ENCODE measurements around the gene RASSF3.
A peak's percentile ranks its signal among the peaks of the same experiment; 100 is the strongest.
"Not testable (repeated sequence)": the region's sequence is repeated elsewhere in the genome, so short reads cannot be mapped to it uniquely, and the experiment has no call there.

Gene RASSF3

DNA sequence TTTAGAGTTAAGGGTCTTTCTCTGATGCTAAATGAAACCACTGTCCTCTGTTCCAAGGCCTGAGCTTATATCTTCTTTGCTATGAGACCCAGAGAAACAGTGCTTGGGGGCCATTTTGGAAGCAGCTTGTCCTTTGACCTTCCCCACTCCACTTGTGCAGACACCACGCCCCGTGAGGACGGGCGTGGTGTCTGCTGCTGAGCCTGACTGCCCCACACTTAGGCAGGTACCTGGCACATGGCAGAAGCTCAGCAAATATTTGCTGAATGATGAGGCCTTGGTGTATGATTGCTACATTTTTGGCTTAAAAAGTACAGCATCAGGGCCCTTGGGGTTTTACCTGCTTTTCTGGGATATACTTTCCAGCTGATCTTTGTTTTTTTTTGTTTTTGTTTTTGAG lies 69.9 kb downstream of the RASSF3 start:
- peaks cover 14% of the 10 kb centered on the region for H3K36me3 Mint-ChIP-seq (ENCODE audit: low read depth)
- no peaks in the 10 kb centered on the region for H3K27me3 Mint-ChIP-seq
- H3K9me3 Mint-ChIP-seq = no peaks in the 10 kb centered on the region
- H3K27ac Mint-ChIP-seq = peak overlapping the region; percentile 77
- peaks cover 98% of the 10 kb centered on the region for H3K4me1 Mint-ChIP-seq (ENCODE audit: low read depth)
- H3K4me3 Mint-ChIP-seq = peak overlapping the region; percentile 62

DNA sequence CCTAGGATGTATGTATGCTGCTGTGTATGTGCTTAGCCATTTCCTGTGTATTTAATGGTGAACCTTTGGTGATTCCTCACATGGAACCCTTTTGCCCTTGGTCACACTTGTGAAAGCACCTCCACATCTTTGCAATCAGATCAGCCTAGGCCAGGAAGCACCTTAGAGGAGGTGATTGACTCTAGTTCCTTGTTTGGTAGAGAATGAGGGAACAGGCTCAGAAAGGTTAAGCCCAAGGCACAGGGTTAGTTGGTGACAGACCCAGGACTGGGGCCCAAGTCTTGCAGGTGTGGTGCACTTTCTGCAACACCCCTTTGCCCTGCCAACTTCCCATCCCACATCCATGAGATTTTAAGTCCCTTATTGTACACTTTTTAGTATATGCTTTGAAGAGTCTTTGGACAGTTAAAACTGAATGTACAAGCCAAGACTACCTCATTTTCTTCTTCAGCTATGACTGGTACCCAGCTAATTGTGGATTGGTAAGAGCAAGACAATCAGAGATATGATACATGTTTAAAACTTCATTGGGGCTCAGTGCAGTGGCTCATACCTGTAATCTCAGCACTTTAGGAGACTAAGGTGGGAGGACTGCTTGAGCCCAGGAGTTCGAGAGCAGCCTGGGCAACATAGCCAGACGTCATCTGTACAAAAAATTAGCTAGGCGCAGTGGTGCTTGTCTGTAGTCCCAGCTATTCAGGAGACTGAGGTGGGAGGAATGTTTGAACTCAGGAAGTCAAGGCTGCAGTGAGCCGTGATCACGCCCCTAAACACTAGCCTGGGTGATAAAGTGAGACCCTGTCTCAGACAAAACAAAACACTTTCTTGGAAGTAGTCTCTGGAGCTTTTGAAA lies 71.1 kb downstream of the RASSF3 start:
- Mint-ChIP-seq H3K4me3 (peak overlapping the region; percentile 27), H3K27me3 (no peaks in the 10 kb centered on the region), H3K9me3 (no peaks in the 10 kb centered on the region), H3K36me3 (ENCODE audit: low read depth) (peaks cover 23% of the 10 kb centered on the region), H3K4me1 (ENCODE audit: low read depth) (peaks cover 96% of the 10 kb centered on the region), H3K27ac (peak overlapping the region; percentile 86)

DNA sequence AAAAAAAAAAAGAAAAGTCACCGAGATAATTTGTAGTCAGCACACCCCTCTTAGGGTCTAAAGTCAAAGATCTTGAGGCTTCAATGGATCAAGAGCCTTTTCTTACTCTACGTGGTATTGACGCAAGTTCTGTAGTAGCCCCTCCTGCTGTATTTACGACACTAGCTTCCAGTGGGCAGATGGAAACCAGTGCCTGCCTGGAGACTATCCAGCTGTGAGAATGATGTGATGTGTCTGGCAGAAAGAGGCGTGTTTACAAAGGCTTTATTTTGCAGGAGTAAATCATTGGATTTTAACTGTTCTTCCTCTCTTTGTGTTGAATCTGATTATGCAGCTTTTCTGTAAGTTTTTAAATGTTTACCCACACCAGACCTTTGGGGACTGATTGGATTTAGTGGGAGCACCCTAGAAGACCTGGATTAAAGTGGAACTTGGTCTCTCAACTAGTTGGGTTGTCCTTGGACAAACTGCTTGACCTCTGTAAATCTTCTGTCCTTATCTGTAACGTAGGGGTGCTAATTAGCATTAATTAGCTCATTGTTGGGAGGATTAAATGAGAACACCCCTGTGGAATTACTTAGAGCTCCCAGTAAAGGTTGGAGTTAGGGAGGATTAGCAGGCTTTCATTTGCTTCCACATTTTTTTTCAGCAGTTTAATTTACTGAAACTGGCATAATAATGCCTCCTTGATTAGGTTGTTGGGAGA lies 72.4 kb downstream of the RASSF3 start:
- Mint-ChIP-seq H3K27me3 (no peaks in the 10 kb centered on the region), H3K4me1 (ENCODE audit: low read depth) (peaks cover 90% of the 10 kb centered on the region), H3K4me3 (no peak overlapping the region), H3K27ac (peak overlapping the region; percentile 46), H3K36me3 (ENCODE audit: low read depth) (peaks cover 34% of the 10 kb centered on the region), H3K9me3 (no peaks in the 10 kb centered on the region)

DNA sequence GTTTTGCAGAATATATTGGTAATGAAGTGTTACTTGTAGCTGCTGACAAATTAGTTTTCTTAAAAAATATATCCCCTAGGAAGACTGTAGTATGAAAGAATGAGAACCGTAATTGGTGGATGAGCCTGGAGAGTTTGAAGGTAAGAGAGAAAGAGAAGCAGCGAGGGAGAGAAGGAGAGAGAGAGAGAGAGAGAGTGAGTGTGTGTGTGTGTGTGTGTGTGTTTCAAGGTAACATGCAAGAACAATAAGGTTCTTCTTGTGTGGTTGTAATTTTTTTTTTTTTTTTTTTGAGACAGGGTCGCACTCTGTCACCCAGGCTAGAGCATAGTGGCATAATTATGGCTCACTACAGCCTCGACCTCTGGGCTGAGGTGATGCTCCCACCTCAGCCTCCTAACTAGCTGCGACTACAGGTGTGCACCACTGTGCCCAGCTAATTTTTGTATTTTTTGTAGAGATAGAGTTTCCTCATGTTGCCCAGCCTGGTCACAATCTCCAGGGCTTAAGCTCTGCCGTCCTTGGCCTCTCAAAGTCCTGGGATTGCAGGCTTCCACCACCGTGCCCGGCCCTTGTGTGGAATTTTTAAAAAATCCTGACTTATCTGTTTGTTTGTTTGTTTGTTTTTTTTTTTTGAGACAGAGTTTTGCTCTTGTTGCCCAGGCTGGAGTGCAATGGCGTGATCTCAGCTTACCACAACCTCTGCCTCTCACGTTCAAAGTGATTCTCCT lies 73.7 kb downstream of the RASSF3 start:
- Mint-ChIP-seq H3K4me3 (peak overlapping the region; percentile 31), H3K9me3 (no peaks in the 10 kb centered on the region), H3K27me3 (no peaks in the 10 kb centered on the region), H3K36me3 (ENCODE audit: low read depth) (peaks cover 47% of the 10 kb centered on the region), H3K27ac (peak overlapping the region; percentile 90), H3K4me1 (ENCODE audit: low read depth) (peaks cover 90% of the 10 kb centered on the region)

DNA sequence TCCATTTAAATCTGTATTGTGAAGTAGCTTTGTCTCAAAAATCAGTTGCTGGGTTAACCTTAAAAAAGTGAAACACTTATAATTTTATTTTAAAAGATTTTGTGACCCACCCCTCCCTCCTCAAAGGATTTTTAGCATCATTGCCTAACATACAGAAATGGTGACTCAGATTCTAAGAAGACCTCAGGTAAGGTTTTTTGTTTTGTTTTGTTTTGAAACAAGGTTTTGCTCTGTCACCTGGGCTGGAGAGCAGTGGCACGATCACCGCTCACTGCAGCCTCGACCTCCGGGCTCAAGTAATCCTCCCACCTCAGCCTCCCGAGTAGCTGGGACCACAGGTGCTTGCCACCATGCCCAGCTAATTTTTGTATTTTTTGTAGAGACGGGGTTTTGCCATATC lies 74.8 kb downstream of the RASSF3 start:
- Mint-ChIP-seq H3K36me3 (ENCODE audit: low read depth) (peaks cover 52% of the 10 kb centered on the region), H3K4me3 (no peak overlapping the region), H3K4me1 (ENCODE audit: low read depth) (peaks cover 85% of the 10 kb centered on the region), H3K27me3 (no peaks in the 10 kb centered on the region), H3K27ac (peak overlapping the region; percentile 68), H3K9me3 (no peaks in the 10 kb centered on the region)

DNA sequence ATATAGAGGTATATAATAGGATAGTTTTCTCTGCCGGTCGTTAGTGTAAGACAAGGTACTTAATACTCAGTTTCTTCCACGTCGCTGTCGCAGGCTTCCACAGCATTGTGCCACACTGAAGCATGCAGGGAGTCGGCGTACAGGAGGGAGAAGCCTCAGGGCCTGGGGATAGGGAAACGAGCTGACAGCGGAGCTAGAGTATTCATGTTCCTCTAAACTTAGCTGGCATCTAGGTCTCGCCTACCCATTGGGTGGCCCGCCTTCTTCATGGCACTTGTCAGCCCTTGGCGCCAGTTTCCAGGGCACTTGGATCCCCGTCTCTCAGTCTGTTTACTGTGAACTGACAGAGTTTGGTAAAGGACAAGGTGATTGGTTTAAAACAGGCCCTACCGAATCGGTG lies 75.3 kb downstream of the RASSF3 start:
- H3K4me3 Mint-ChIP-seq = no peak overlapping the region

DNA sequence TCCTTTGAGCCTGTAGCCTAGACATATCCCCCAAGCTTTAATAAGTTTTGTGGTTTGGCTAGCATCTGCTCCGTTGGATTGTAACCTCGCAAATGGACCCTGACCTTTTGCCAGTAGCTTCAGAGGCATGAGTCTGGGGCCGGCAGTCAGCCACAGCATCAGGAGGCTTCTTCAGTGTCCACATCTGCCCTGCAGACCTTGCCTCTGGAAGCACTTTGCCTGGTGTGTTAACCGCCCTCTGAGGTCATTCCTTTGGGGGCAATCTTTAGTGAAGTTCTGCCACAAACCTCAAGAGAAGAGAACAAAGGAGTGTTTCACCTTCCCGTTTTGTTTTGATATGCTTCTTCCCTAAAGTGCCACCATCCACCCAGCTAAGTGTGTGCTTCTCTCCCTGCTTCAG lies 77.5 kb downstream of the RASSF3 start:
- peaks cover 69% of the 10 kb centered on the region for H3K36me3 Mint-ChIP-seq (ENCODE audit: low read depth)
- H3K9me3 Mint-ChIP-seq = no peaks in the 10 kb centered on the region
- peaks cover 73% of the 10 kb centered on the region for H3K4me1 Mint-ChIP-seq (ENCODE audit: low read depth)
- H3K4me3 Mint-ChIP-seq = peak overlapping the region; percentile 66
- H3K27ac Mint-ChIP-seq = peak overlapping the region; percentile 81
- H3K27me3 Mint-ChIP-seq = no peaks in the 10 kb centered on the region

More for the DNA sequence above, 75.3 kb downstream of the RASSF3 start:
- H3K27ac Mint-ChIP-seq = peak overlapping the region; percentile 68
- no peaks in the 10 kb centered on the region for H3K27me3 Mint-ChIP-seq
- peaks cover 79% of the 10 kb centered on the region for H3K4me1 Mint-ChIP-seq (ENCODE audit: low read depth)
- H3K36me3 Mint-ChIP-seq (ENCODE audit: low read depth) = peaks cover 52% of the 10 kb centered on the region
- H3K9me3 Mint-ChIP-seq = no peaks in the 10 kb centered on the region

DNA sequence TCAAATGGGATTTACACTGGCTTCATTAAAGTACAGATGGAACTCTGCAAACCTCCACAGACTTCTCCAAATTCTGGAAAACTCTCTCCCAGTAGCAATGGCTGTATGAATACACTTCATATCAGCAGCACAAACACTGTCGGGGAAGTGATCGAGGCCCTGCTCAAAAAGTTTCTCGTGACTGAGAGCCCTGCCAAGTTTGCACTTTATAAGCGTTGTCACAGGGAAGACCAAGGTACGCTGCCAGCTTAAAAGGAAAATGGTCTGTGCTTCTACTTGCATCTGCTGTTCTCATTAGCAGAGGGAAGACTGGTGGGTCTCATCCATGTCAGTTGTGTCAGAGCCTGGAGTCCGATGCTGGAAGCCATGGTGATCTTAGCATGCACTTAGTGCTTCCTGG lies 77.9 kb downstream of the RASSF3 start:
- Mint-ChIP-seq H3K4me3 (peak overlapping the region; percentile 66), H3K27me3 (no peaks in the 10 kb centered on the region), H3K36me3 (ENCODE audit: low read depth) (peaks cover 73% of the 10 kb centered on the region), H3K9me3 (no peaks in the 10 kb centered on the region), H3K4me1 (ENCODE audit: low read depth) (peaks cover 73% of the 10 kb centered on the region), H3K27ac (peak overlapping the region; percentile 81)

DNA sequence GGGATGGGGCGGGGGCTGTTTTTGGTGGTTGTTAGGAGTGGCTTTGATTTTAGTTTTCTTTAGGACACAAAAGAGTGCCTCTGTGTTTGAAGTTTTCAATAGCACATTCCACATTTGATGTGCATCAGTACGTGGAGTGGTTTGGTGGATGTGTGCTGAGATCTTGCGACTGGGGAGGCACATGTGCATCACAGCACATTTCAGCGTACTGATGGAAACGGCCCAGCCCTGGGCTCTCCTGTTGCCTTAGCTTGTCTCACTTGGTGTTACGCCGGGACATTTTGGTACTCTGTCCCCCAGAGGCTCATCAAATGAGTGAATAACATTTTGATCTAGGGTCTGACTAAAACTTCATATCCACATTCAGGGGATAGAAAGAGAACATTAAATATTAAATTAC lies 78.4 kb downstream of the RASSF3 start:
- Mint-ChIP-seq H3K27ac (peak overlapping the region; percentile 81), H3K9me3 (no peaks in the 10 kb centered on the region), H3K27me3 (no peaks in the 10 kb centered on the region), H3K4me3 (peak overlapping the region; percentile 66), H3K4me1 (ENCODE audit: low read depth) (peaks cover 72% of the 10 kb centered on the region), H3K36me3 (ENCODE audit: low read depth) (peaks cover 74% of the 10 kb centered on the region)

DNA sequence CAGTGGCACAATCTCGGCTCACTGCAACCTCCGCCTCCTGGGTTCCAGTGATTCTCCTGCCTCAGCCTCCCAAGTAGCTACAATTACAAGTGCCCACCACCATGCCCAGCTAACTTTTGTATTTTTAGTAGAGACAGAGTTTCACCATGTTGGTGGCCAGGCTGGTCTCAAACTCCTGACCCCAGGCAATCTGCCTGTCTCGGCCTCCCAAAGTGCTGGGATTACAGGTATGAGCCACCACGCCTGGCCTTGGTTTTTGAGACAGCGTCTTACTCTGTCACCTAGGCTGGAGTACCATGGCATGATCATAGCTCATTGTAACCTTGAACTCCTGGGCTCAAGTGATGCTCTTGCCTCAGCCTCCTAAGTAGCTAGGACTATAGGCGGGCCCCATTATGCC lies 79.9 kb downstream of the RASSF3 start:
- Mint-ChIP-seq H3K36me3 (ENCODE audit: low read depth) (peaks cover 73% of the 10 kb centered on the region), H3K4me1 (ENCODE audit: low read depth) (peaks cover 68% of the 10 kb centered on the region)
- H3K27me3 Mint-ChIP-seq, H3K27ac Mint-ChIP-seq, H3K4me3 Mint-ChIP-seq, H3K9me3 Mint-ChIP-seq: not testable (repeated sequence)

DNA sequence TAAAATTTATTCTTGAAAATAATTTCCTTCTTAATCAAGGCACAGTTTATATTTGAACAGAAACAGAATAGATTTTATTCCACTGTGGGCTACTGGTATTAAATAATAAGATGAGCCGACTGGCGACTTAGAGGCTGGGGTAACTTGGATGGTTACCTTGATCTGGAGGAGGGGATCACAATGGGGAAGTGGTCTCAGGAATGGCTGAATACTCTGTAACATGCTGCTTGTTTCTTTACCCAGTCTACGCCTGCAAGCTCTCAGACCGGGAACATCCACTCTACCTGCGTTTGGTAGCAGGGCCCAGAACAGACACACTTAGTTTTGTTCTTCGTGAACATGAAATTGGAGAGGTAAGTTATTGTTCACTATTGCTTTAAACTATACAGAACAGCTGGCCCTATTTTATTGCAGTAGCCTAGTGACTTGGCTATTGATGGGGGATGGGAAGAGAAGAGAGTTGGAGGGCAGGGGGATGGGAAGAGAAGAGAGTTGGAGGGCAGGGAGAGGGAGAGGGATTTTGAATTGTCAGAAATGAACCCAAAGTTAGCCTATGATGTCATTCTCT lies 81.0 kb downstream of the RASSF3 start:
- H3K27me3 Mint-ChIP-seq = no peaks in the 10 kb centered on the region
- no peaks in the 10 kb centered on the region for H3K9me3 Mint-ChIP-seq
- H3K36me3 Mint-ChIP-seq (ENCODE audit: low read depth) = peaks cover 68% of the 10 kb centered on the region
- no peak overlapping the region for H3K4me3 Mint-ChIP-seq
- H3K4me1 Mint-ChIP-seq (ENCODE audit: low read depth) = peaks cover 70% of the 10 kb centered on the region
- H3K27ac Mint-ChIP-seq = peak overlapping the region; percentile 5

DNA sequence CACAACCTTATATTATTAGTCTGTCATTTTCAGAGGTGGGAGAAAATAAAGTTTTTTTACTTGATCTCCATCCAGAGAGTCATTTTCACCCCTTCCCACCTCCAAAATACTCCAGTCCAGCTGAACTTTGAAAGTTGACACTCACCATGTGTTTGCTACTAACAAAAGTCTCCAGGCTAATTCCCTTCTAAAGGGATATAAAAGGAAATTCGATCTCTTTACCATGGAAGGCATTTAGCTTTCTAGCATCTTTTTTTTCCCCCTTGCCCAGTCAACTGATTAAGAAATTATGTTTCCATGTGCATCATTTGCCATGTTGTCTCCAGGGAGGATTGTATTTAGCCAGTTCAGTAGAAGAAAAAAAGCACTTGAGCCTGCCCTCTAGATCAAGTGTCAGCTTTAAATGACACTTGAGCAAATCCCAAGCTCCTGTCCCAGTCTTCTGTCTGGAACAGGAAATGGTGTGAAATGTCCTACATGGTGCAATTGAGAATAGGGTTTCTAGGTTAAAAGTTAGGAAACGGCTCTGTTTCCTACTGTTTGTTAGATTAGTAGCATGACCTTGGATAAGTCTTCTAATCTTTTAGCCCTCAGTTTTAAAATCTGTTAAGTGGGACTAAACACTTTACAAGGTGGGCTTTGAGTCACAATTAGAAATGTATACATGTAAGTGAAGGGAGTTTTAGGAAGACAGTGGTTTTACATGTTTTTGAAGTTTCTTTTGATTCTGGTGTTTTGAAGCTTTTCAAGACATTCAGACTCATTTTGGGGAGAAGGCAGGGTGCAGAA lies 81.7 kb downstream of the RASSF3 start:
- peak overlapping the region; percentile 74 for H3K27ac Mint-ChIP-seq
- no peaks in the 10 kb centered on the region for H3K27me3 Mint-ChIP-seq
- peaks cover 70% of the 10 kb centered on the region for H3K36me3 Mint-ChIP-seq (ENCODE audit: low read depth)
- H3K4me1 Mint-ChIP-seq (ENCODE audit: low read depth) = peaks cover 77% of the 10 kb centered on the region
- no peaks in the 10 kb centered on the region for H3K9me3 Mint-ChIP-seq
- no peak overlapping the region for H3K4me3 Mint-ChIP-seq

DNA sequence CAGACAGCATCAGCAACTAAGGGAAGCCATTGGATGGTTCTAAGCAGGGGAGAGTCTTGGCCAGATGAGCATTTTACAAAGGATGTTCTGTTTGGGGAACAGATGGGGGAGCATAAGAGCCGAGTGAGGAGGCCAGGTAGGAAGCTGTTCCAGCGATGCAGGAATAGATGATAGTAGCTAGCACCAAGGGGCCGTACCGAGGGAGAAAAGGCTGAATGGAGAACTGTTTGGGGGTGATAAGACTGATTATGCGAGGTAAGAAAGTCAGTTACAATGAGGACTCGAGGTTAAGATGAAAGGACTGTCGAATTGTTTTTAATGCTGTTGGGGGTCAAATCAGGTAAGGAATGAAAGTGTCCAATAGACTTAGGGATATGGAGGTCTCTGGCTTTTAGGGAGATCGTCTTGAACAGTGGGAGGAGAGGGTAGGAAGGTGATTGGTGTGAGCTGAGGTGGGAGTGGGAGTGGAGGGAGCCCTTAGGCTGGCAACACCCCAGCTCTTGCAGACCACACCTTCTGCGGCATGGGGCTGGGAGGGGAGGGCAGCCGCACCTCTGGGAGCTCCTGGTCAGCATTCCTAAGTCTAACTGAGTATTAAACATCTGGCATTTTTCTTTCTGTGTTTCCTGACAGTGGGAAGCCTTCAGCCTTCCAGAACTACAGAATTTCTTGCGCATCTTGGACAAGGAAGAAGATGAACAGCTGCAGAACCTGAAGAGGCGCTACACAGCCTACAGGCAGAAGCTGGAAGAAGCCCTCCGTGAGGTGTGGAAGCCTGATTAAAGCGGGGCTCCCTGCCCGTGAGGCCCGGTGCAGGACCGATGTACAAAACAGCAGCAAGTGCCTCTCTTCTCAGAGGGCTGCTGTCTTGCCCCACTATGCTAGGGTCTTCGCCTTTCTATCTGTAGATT lies 84.1 kb downstream of the RASSF3 start:
- H3K4me3 Mint-ChIP-seq = no peak overlapping the region
- peaks cover 64% of the 10 kb centered on the region for H3K4me1 Mint-ChIP-seq (ENCODE audit: low read depth)
- H3K9me3 Mint-ChIP-seq = no peaks in the 10 kb centered on the region
- H3K36me3 Mint-ChIP-seq (ENCODE audit: low read depth) = peaks cover 60% of the 10 kb centered on the region
- peak overlapping the region; percentile 64 for H3K27ac Mint-ChIP-seq
- no peaks in the 10 kb centered on the region for H3K27me3 Mint-ChIP-seq
